BE2C (cell line): ENCODE results near the gene SLC25A30.
A peak's percentile ranks its signal among the peaks of the same experiment; 100 is the strongest.

Experiments
- DNase-seq: peaks from one replicate; pipeline ENCODE4 v3.0.0-alpha.2; 2020
- H3K27me3 ChIP-seq: fragments of 250-450 bp; sonication (Bioruptor Pico); 2 replicates; pipeline ENCODE4 v1.5.1; 2020; ENCODE audit warnings: mild to moderate bottlenecking
- H3K36me3 ChIP-seq: fragments of 250-450 bp; sonication (Bioruptor Pico); 2 replicates; pipeline ENCODE4 v1.5.1; 2020; ENCODE audit warnings: mild to moderate bottlenecking
- H3K4me1 ChIP-seq: fragments of 250-450 bp; sonication (Bioruptor Pico); 2 replicates; pipeline ENCODE4 v1.5.1; 2020
- H3K4me3 ChIP-seq: 2 replicates; pipeline ENCODE4 v1.5.1; 2011; ENCODE audit warnings: low read depth, low read length
- H3K9me3 ChIP-seq: fragments of 250-450 bp; sonication (Bioruptor Pico); 2 replicates; pipeline ENCODE4 v1.5.1; 2020
- CTCF ChIP-seq: IDR thresholded peaks from 2 replicates; pipeline ENCODE4 v1.5.1; 2012; ENCODE audit warnings: mild to moderate bottlenecking, low read depth, low read length

Gene SLC25A30

DNA sequence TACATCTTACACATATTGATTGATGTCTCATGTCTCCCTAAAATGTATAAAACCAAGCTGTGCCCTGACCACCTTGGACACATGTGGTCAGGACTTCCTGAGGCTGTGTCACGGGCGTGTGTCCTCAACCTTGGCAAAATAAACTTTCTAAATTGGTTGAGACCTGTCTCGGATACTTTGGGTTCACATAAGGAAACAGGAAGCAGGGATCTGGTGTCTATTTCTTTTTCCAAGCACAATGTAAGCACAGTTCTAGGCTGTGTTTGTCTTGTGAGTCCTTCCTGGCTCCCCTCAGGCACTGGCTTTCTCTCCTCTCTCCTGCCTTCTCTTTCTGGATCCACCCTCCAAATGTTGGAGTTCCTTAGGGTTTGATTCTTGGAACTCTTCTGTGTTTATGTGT lies 49.6 kb downstream of the SLC25A30 start:
- H3K9me3 ChIP-seq, result no peaks in the 10 kb centered on the region
- H3K4me1 ChIP-seq, result no peaks in the 10 kb centered on the region
- no peaks in the 10 kb centered on the region for H3K27me3 ChIP-seq
- H3K36me3 ChIP-seq, result no peaks in the 10 kb centered on the region
- H3K4me3 ChIP-seq, result no peak overlapping the region
- no peak for DNase-seq
- no peak for TF ChIP-seq CTCF

DNA sequence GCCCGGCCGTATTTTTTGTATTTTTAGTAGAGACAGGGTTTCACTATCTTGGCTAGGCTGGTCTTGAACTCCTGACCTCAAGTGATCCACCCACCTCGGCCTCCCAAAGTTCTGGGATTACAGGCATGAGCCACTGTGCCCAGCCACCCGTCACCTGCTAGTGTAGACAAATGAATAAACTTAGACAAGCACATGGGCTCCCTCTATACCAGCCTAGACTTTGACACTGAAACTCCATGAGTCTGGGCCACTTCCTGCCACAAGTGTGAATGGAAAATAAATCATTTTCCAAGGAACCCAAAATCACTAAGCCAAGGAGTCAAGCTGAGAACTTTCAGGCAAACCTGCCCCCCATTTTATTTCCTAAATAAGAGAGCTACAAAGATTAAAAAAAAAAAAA lies 50.2 kb downstream of the SLC25A30 start:
- no peak overlapping the region for H3K4me3 ChIP-seq
- no peaks in the 10 kb centered on the region for H3K4me1 ChIP-seq

DNA sequence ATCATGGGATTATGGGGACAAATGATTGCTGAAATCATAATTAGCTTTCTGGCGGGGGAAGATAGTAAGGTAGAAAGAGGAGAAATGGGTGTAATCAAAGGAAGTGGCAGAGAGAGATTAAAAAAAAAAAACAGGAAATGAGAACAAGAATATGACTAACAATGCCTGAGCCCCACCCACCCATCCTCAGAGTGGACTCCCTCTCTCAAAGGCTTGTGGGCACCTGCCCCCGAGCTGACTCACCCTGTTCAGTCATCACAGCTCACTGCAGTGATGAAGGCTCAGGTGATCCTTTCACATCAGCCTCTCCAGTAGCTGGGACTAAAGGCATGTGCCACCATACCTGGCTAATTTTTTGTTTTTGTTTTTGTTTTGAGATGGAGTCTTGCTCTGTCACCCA lies 50.8 kb downstream of the SLC25A30 start:
- H3K4me1 ChIP-seq, result no peaks in the 10 kb centered on the region
- H3K4me3 ChIP-seq, result no peak overlapping the region
- H3K27me3 ChIP-seq, result no peaks in the 10 kb centered on the region
- TF ChIP-seq CTCF, result no peak
- DNase-seq, result no peak
- H3K36me3 ChIP-seq, result no peaks in the 10 kb centered on the region
- no peaks in the 10 kb centered on the region for H3K9me3 ChIP-seq

More for the DNA sequence above, 50.2 kb downstream of the SLC25A30 start:
- no peak for TF ChIP-seq CTCF
- Histone ChIP-seq H3K9me3 (no peaks in the 10 kb centered on the region), H3K36me3 (no peaks in the 10 kb centered on the region), H3K27me3 (no peaks in the 10 kb centered on the region)
- no peak for DNase-seq

GRCh38 chr13:45365558-45365885 lies 52.7 kb downstream of the SLC25A30 start:
- Histone ChIP-seq H3K4me1 (no peaks in the 10 kb centered on the region), H3K36me3 (no peaks in the 10 kb centered on the region), H3K27me3 (no peaks in the 10 kb centered on the region), H3K9me3 (no peaks in the 10 kb centered on the region), H3K4me3 (no peak overlapping the region)
- DNase-seq, result no peak
- no peak for TF ChIP-seq CTCF

DNA sequence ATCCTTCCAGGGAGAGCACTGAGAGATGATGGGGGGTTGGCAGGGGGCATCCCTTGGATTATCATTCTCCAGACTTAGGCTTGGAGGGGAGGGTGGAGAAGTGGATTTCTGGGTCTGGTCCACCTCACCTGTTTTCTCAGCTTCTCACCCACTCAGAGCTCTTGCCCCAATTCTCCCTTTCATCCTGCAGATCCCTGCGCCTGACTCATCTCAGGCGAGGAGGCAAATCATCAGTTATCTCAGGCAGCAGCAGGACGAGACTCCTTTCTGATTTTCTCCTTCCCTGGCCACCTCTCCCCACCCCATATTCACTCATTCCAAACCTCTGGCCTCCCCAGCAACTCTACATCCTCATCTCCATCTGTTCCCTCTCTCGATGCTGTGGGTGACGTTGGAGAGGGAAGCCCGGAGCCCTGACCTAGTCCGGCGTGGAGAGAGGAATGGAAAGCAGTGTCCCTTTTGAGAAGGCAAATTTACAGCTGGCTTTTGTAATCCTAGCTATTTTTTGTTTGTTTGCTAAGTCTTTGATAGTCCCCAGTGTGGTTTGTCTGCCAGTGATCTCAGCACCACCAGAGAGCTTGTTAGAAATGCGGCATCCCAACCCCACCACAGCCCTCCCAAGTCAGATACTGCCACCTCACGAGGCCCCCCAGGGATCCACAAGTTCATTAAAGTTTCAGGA lies 53.2 kb downstream of the SLC25A30 start:
- DNase-seq, result no peak
- Histone ChIP-seq H3K4me3 (no peak overlapping the region), H3K36me3 (no peaks in the 10 kb centered on the region), H3K27me3 (no peaks in the 10 kb centered on the region), H3K9me3 (no peaks in the 10 kb centered on the region), H3K4me1 (no peaks in the 10 kb centered on the region)
- TF ChIP-seq CTCF, result no peak

- Histone ChIP-seq H3K9me3 (no peaks in the 10 kb centered on the region), H3K4me3 (no peak overlapping the region), H3K4me1 (no peaks in the 10 kb centered on the region), H3K36me3 (no peaks in the 10 kb centered on the region), H3K27me3 (no peaks in the 10 kb centered on the region)
- peak; percentile 19; the same call in 1 of the 2 replicates for TF ChIP-seq CTCF
- no peak for DNase-seq
Measured at GRCh38 chr13:45362939-45363338, 55.2 kb downstream of the SLC25A30 start.
